HG03108 (cell line): Measurements from ENCODE around the gene PDRG1.

ENCODE experiments used
- ATAC-seq: cut with Tn5 transposase; IDR thresholded peaks from one replicate; pipeline ENCODE4 v1.9.1; 2021; ENCODE audit warnings: moderate library complexity; ENCODE audit not compliant: unreplicated experiment

PDRG1 gene

DNA sequence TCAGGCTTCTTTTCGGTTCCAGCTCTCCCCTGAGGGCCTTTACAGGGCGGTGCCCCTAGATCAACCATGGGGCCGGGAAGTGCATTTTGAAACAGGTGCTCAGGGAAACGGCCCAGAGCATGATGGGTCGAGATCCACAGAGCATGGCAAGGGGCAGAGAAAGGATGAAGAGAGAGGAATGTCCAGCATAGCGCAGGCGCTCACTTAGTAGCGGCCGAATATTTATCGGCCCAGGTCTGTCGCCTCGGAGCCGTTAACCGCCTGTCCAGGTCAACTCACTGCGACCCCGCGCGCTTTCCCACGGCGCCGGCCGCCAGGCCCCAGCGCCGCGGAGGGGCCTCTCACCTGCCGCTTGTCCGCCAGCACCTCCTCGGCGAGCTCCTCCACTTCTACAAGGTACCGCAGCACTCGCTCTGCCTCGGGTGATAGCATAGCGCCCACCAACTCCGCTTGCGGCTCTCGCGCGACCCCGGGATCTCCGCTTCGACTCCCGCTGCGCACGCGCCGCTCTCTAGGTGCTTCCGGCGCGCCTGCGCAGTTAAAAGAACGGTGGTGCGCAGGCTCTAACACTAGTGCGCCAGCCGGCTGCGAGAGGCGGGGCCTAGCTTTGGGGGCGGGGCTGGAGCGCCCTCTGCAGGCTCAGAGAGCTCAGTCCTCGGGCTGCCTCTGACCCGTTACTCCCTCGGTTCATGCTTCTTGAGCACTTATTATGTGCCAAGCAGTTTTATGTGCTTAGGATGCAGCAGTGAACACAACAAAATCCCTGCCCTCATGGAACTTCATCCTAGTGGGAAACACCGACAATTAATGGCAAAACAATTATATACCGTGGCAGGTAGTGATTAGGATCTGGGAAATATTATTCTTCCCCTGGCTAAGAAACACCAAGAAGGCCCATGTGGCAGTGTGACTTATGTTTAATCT, at the start of gene PDRG1:
PDRG1 (minus strand) TSS at position 517 of the 924 bp plus-strand sequence; CDS start at position 432, 85 bp downstream.
- ATAC-seq: peak; percentile 90

DNA sequence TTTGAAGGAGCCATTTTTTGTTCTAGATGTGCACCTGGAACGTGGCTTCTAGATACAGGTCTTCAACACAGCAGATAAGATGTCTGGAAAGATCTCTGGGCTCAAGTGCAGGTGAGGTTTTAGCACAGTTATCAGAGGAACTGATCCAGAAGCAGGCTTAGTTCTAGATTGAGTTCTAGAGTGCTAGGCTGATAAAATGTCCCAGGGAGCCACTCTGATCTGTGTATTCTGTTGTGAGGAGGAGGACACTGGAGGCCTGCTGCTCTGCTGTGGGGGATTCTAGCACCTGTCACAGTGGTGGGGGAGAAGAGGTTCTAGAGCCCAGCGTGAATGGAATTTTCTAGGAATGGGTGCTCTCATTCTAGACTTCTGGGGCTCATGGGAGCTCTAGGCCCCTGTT, 46.4 kb upstream of the PDRG1 start:
- ATAC-seq: no peak

DNA sequence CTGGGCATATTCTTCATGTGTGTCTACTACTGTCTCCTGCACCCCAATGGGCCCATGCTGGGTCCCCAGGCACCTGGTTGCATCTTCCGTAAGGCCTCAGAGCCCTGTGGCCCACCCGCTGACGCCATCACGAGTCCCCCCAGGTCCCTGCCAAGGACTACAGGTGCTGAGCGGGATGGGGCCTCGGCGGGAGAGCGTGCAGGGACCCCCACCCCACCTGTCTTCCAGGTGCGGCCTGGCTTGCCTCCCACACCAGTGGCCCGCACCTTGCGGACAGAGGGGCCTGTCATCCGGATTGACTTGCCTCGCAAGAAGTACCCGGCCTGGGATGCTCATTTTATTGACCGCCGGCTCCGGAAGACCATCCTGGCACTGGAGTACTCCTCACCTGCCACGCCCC, 45.1 kb upstream of the PDRG1 start:
- no peak for ATAC-seq

DNA sequence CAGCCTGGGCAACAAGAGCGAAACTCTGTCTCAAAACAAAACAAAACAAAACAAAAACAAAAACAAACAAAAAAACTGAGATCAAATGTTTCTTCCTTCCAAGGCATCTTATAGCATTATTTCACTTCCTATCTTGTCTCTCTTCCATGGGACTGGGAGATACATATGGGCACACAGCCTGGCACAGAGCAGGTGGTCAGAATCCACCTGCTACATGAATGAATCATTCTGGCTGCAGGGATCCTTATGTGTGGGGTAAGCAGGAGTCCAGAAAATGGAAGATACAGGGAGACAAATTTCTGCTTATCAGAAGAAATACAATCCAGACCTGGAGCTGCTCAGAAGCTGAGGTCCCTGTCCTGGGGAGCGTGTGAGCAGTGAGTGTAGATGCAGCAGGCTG, 40.2 kb upstream of the PDRG1 start:
- no peak for ATAC-seq

DNA sequence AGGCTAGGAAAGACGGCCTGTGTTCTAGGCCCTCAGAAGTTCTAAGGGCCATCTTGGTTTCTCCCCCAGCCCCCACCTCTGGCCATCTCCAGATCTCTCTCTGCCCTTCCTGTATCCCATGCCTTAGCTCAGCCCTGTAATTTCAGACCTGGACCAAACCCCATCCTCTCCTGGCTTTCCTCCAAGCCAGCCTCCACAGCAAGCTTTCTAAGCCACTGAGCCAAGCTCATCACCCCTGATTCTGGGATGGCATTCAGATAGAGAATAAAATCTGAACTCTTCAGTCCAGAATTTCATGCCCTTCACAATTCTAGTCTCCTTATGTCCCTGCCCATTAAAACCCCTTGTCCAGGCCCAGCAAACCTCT, 39.5 kb upstream of the PDRG1 start:
- no peak for ATAC-seq

DNA sequence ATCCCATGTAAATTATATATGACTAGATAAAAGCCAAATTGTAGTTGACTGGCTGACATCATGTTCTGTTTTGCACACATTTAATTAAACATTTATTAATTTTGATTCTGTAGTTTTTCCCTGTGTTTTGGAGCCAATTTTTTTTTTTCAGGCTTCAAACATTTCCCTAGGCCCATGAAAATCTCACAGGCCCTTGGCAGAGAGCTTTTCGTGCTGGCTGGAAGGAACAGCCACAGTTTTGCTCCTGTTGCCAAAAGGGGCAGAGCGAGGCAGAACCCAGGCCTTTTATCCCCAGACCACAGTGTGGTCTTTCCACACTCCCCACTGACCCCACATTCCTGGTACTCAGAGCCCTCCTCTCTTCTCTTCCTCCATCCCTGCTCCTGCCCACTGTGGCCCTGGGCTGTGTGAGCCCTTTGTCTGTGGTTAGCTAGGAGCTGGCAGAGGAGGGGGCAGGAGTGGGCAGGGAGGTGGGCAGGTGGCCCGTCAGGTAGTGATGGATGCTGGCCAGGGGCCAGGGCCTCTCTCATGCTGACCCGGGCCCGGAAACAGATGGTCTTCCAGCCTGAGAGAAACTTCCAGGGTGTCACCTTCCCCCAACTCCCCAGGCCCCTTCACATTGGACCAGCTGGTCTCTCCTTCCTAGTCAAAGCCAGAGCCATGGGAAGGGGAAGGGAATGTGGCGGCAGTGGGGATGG, 38.9 kb upstream of the PDRG1 start:
- ATAC-seq: no peak

DNA sequence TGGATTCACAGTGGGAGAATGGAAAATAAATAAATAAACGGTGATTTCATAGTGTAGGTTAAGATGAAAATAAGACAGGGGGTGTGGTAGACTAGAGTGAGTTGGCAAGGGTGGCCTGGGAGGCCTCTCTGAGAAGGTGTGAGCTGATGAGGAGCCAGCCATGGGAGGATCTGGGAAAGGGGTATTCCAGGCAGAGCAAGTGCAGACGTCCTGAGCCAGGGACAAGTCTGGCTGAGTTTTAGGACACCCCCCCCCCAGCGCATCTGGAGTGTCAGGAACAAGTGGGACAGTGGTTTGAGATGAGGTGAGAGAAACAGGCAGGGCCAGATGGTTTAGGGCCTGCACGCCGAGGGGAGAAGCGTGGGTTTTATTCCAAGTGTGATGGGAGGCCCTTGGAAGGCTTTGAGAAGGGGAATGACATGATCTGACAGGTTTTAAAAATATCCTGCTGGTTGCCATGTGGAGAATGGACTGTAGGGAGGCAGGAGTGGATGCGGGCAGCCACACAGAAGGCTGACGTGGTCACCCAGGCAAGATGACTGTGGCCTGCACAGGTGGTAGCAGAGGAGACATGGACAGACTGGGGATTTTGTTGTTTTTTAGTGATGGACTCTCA, 37.3 kb upstream of the PDRG1 start:
- ATAC-seq: no peak

DNA sequence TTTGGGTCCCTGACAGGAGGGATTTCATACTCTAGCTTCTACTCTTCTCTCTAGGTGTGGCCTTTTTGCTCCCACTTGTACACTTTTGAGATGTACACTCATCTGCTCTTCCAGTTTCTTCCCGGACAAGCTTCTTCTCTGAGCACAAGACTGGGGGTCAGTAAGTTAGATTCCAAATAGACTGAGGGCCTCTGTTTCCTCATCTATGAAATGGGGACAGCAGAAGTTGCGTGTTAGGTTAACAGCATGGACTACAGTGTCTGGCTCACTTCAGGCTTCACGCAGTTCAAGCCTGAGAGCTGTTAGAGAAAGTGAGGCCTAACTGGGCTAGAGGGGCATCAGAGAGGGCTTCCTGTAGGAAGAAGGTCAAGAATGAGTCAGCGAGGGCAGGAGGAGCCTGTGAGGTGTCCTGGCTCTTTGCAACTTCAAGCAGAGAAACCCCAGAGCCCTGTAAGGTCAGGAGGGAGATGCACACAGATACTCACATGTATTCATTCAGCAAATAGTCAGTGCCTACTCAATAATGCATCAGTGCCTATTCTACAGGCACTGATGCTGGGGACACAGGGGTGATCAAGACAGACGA, 36.7 kb upstream of the PDRG1 start:
- ATAC-seq: no peak

DNA sequence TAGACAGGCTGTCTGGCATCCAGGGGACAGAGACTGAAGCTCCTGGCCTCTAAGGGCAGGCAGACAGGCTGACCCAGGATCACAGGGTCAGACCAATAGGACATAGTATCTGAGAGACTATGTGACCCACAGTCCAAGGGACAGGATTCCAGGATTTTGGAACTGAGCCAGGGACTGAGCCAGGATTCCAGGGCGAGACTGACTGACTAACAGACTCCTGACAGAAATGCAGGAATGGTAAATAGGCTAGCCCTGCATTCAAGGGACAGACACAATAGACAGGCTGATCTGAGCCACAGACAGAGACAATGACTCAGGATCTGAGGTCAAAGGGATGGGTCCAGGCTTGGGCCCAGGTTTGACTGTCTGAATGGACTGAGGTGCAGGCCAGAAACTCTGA, 35.9 kb upstream of the PDRG1 start:
- ATAC-seq: no peak

DNA sequence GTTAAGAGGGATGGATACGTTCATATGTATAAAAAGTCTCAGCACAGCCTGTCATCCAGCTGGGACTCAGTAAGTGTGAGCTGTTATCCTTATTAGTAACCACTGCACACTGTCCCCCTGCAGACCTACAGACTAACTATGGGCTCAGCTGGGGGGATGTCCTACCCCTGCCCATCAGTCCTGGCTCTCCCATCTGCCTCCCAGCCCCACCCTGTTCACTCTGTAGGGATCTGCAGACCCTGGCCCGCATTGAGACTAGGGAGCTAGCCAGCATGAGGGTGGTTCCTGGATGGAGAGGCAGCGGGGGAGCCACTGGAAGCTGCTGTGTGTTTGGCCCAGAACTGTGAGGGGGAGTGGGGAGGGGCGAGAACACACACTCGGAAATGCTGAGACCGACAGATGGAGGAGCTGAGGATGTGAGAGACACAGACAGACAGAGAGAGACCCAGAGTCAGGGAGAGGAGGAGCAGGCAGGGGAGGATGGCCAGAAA, 33.2 kb upstream of the PDRG1 start:
- no peak for ATAC-seq

DNA sequence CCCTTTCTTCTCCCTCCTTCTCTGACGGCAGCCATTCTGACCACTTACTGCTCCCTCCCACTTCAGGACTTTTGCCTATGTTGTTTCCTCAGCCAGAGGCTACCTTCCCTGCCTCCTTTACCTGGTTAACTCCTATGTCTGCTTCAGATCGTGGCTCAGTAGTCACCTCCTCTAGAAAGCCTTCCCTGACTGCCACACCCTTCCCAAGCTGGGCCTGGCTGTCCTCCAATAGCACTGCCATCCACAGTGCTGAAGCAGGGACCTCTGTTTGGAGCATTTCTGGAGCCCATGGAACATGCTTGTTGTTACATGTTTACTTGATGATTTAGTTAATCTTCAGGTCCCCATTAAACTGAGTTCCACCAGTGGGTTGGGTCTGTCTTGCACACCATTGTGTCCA, 29.9 kb upstream of the PDRG1 start:
- no peak for ATAC-seq

DNA sequence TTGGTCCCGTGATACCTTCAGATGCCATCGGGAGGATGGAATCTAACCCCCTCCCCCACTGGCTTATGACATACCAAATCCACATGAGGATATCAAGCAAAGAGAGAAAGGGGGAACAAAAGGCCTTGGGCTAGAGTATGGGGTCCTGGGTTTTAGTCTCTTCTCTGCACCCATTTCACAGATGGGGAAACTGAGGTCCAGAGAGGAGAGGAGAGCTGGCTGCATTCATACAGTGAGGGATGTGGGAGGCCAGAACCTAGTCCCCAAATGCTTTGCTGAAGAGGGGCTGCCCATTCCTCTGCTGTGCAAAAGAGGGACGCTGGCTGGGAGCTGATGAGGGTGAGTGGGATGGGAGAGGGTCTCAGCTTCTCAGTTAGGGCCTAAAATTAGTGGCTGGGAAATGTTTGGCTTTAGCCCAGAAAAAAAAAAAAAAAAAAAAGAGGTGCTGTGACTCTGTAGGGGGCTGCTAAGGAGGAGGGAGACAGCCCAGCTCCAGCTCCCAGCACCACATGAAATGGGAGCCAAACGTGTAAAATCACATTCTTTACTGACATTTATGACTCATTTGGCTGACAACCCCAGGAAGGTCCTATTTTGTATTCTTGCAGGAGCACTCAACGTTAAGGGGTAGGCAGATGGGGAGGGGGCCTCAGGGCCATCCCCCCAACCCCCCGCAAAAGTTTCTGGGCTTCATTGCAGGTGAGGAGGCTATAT, 28.0 kb upstream of the PDRG1 start:
- no peak for ATAC-seq

DNA sequence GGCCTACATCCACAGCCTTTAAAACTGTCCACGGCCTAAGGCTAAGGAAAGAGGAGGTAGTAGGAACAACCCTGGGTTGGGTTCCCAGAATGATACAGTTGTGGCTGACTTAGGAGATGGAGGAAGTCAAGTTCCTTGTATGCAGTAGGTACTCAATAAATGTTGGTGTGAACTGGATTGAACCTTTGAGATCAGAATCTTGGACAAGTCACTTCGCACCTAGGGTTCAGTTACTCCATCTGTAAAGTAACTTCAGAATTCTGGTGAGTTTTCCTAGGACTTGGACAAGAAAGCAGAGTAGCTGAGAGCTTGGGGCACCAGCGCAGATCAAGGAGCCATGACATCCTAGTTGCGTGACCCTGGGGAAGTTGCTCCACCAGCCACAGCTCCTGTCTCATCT, 25.2 kb upstream of the PDRG1 start:
- ATAC-seq: no peak

DNA sequence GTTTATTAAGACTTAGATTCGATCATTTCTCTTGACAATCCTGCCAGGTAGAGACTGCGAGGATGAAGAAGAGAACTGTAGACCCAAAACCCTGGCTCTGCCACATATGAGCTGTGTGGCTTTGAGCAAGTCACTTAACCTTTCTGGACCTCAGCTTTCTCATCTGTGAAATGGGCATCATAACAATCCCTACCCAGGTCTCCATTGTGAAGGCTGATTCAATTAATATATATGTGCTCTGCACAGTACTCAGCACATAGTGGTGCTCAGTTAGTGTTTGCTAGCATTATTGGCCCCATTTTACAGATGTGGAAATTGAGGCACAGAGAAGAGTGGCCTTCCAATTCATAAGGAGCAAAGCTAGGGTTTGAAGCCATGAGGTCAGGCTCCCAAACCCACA, 24.0 kb upstream of the PDRG1 start:
- ATAC-seq: no peak

DNA sequence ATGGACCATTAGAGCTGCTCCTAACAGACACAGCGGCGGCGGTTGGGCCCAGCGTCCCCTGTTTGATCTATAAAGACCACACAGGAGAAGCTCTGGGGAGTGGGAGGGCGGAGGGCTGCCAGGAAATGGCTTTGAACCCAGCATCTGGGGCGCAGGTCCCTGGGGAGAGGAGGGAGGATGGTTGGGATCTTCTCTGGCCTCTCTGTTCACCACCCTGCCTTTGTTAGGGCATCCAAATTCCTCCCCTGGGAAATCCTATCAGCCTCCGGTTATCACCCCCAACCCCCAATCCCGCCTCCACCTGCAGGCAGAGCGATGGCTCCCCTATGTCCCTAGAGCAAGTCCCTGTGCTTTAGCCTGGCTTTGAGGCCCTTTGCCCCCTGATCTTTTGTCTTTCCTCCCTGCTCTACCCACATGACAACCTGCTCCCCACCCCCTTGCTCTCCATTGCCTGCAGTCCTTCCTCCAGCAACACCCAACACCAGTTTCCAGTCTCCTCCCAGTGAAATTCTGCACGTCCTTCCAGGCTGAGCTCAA, 23.2 kb upstream of the PDRG1 start:
- no peak for ATAC-seq

DNA sequence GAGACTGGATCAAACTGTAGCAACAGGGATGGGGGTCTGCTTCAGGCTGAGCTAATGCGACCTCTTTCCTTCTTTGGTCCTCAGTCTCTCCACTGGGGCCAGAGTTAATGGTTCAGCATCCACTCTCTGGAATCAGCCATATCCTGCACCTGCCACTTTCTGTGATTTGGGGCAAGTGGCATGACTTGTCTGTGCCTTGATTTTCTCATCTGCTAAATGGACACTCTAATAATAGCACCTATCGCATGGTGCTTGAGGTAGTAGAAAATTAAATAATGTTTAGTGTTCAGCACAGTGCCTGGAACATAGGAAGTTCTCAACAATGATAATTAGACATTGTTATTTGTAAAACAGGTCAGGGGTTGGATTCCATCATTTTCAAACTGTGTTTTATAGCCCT, 22.4 kb upstream of the PDRG1 start:
- ATAC-seq: no peak

DNA sequence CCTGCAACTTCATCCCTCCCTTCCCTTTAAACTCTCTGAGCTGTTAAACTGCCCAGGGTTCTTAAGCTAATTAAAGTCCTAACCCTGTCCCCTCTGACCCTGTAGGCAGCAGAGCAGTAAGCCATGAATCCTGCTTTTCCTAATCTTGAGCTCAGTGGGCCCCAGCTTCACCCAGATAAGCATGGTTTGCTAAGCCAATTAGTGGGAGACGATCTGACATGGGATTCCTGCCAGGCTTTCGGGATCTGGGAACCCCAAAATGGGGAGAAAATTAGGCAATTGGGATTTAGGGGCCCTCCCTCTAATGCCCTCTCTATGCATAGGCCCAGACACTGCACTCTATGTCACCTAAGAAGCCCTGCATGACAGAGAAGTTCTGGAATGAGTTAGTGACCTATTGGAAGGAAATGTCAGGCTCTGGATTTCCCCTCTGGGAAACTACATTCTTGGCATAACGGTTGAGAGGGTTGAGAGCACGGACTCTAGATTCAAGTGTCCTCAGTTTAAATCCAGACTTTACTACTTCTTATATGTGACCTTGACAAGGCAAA, 20.7 kb upstream of the PDRG1 start:
- no peak for ATAC-seq

DNA sequence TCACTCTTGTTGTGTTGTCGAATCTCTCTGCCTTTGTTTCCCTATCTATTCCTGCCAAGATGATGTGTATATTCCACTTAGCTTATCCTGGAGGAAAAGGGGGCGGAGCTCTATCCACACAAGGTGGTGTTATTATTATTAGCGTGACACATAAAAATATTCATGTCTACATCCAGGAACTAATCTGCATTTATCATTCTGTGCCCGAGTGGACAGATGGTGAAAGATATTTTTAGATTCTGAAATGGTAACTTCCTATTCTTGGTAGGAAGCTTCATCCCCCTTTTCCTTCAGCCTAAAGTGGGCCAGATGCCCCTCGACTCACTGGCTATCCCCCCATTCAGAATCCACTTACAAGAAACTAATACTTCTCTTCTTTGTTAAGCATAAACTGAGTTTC, 18.1 kb upstream of the PDRG1 start:
- no peak for ATAC-seq

DNA sequence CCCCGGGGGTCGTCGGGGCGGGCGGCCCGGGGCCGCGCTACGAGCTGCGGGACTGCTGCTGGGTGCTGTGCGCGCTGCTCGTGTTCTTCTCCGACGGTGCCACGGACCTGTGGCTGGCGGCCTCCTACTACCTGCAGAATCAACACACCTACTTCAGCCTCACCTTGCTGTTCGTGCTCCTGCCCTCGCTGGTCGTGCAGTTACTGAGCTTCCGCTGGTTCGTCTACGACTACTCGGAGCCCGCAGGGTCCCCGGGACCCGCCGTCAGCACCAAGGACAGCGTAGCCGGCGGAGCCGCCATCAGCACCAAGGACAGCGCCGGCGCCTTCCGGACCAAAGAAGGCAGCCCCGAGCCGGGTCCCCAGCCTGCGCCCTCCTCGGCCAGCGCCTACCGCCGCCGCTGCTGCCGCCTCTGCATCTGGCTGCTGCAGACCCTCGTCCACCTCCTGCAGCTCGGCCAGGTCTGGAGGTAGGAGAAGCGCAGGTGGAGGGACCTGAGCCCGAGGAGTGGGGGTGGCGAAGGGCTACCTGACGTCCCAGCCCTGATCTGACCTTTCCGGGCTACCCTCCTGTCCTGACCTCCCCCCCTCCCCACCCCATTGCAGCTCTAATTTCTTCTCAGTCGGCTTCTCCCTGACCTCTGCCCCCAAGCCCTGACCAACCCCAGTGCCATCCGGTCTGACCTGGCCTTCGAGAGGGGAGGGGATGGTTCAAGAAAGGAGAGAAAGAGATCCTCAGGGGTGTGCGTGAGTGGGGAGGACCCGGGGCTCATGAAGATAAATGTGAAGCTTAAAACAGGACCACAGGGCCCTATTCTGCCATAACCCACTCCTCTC, 16.7 kb upstream of the PDRG1 start:
- no peak for ATAC-seq
